ENCODE data around the gene GK. TPM values are rescaled to one million over a fixed set of nuclear protein-coding genes. Genes with fewer than 3 reads are reported as not detected.
"Not testable (repeated sequence)": the region's sequence is repeated elsewhere in the genome, so short reads cannot be mapped to it uniquely, and the experiment has no call there.

GK gene
- total RNA-seq, 1 experiment from 2014 or later = 9.8 TPM

GRCh38 chrX:30627818-30628652 lies 25.2 kb upstream of the GK start:
- no peak overlapping the region for H2BK5ac ChIP-seq (ENCODE audit: insufficient read length, low read length)
- no peaks in the 10 kb centered on the region for H3K27me3 ChIP-seq (ENCODE audit: insufficient read depth, low read length)
- peaks cover 3 to 5% of the 10 kb centered on the region in 2 experiments; a peak in 2 of 4 replicates for H3K4me1 Mint-ChIP-seq
- H2AFZ ChIP-seq (ENCODE audit: low read length) = no peak overlapping the region
- no peak overlapping the region for H2BK20ac ChIP-seq (ENCODE audit: low read depth, low read length, poor library complexity, severe bottlenecking)
- no peaks in the 10 kb centered on the region for H3K23me2 ChIP-seq (ENCODE audit: insufficient read length, low read depth, low read length, poor library complexity, severe bottlenecking)
- no peak overlapping the region for H4K91ac ChIP-seq (ENCODE audit: insufficient read length, low read depth, low read length)
- H3K27me3 Mint-ChIP-seq (ENCODE audit: low read depth) = peaks cover 2% of the 10 kb centered on the region; the same call in 1 of the 2 replicates
- no peak overlapping the region for H3K9ac ChIP-seq (ENCODE audit: extremely low read depth, insufficient read length, low read length)
- H3K4ac ChIP-seq (ENCODE audit: low read depth, low read length) = no peak overlapping the region
- no peak overlapping the region for H3K27ac ChIP-seq (ENCODE audit: insufficient read length, low read depth, low read length)
- H2BK120ac ChIP-seq (ENCODE audit: low read depth, low read length, poor library complexity, severe bottlenecking) = no peak overlapping the region
- no peaks in the 10 kb centered on the region for H4K20me1 ChIP-seq (ENCODE audit: control insufficient read depth, insufficient read depth, insufficient read length)
- no peaks in the 10 kb centered on the region for H3K79me1 ChIP-seq (ENCODE audit: insufficient read depth, low read depth, low read length, poor library complexity, severe bottlenecking)
- no peak overlapping the region for H3K56ac ChIP-seq (ENCODE audit: insufficient read length, low read depth, low read length)
- H2AK5ac ChIP-seq (ENCODE audit: insufficient read length, low read length) = no peak overlapping the region
- no peak overlapping the region for H2BK15ac ChIP-seq (ENCODE audit: low read depth, low read length)
- H3K18ac ChIP-seq (ENCODE audit: insufficient read length, low read depth, low read length) = no peak overlapping the region
- H3K9me3 ChIP-seq (ENCODE audit: control insufficient read depth, low read depth, low read length) = no peaks in the 10 kb centered on the region
- H2BK12ac ChIP-seq (ENCODE audit: insufficient read length, low read depth, low read length) = no peak overlapping the region
- H3K4me2 ChIP-seq (ENCODE audit: insufficient read depth, insufficient read length, low read length) = no peak overlapping the region
- no peak overlapping the region for H3K23ac ChIP-seq (ENCODE audit: insufficient read length, low read depth, low read length)
- H3K14ac ChIP-seq (ENCODE audit: insufficient read depth, low read length) = no peak overlapping the region
- H3K4me3 Mint-ChIP-seq = no peak overlapping the region
- H4K8ac ChIP-seq (replicated peaks; ENCODE audit: insufficient read length, low read depth, low read length) = no peak overlapping the region
- no peaks in the 10 kb centered on the region for H3K4me1 ChIP-seq (ENCODE audit: insufficient read depth, low read length)
- TF ChIP-seq CTCF (conservative IDR thresholded peaks at IDR 0.05) = no peak
- H3K9me3 Mint-ChIP-seq = peaks cover 19 to 52% of the 10 kb centered on the region in 2 experiments
- no peak for DNase-seq
- no peak overlapping the region for H3T11ph ChIP-seq (ENCODE audit: low read length)
- H3K27ac Mint-ChIP-seq = no peak overlapping the region; a peak in 1 of 7 replicates
- peaks cover 1 to 5% (median 2%) of the 10 kb centered on the region in 3 experiments; a peak in 3 of 7 replicates for H3K36me3 Mint-ChIP-seq (ENCODE audit: insufficient read depth in 1 of 3, low read depth in 3 of 3)
- WGBS (ENCODE audit: extremely low coverage, insufficient read length, low lambda C conversion rate) = no CpG with 5 or more reads among the region's 8 CpGs
- H3K79me2 ChIP-seq (ENCODE audit: insufficient read depth, low read length) = no peaks in the 10 kb centered on the region
- no peak overlapping the region for H4K5ac ChIP-seq (ENCODE audit: insufficient read length, low read depth, low read length)

- not testable (repeated sequence) for H2BK12ac ChIP-seq (ENCODE audit: insufficient read length, low read depth, low read length); H2BK20ac ChIP-seq (ENCODE audit: low read depth, low read length, poor library complexity, severe bottlenecking); H3K36me3 Mint-ChIP-seq (ENCODE audit: insufficient read depth in 1 of 3, low read depth in 3 of 3); H3K23me2 ChIP-seq (ENCODE audit: insufficient read length, low read depth, low read length, poor library complexity, severe bottlenecking); H4K91ac ChIP-seq (ENCODE audit: insufficient read length, low read depth, low read length); H3K79me1 ChIP-seq (ENCODE audit: insufficient read depth, low read depth, low read length, poor library complexity, severe bottlenecking); H2BK120ac ChIP-seq (ENCODE audit: low read depth, low read length, poor library complexity, severe bottlenecking); H3K4me2 ChIP-seq (ENCODE audit: insufficient read depth, insufficient read length, low read length); H4K8ac ChIP-seq (replicated peaks; ENCODE audit: insufficient read length, low read depth, low read length); H3K27me3 Mint-ChIP-seq (ENCODE audit: low read depth); H2AFZ ChIP-seq (ENCODE audit: low read length); H3K27me3 ChIP-seq (ENCODE audit: insufficient read depth, low read length); H3K9ac ChIP-seq (ENCODE audit: extremely low read depth, insufficient read length, low read length); H3K4ac ChIP-seq (ENCODE audit: low read depth, low read length); H3K4me3 Mint-ChIP-seq; H2AK5ac ChIP-seq (ENCODE audit: insufficient read length, low read length); H3K18ac ChIP-seq (ENCODE audit: insufficient read length, low read depth, low read length); DNase-seq; H3K27ac ChIP-seq (ENCODE audit: insufficient read length, low read depth, low read length); H3K4me1 ChIP-seq (ENCODE audit: insufficient read depth, low read length); H3K27ac Mint-ChIP-seq; H2BK15ac ChIP-seq (ENCODE audit: low read depth, low read length); H3T11ph ChIP-seq (ENCODE audit: low read length); H3K14ac ChIP-seq (ENCODE audit: insufficient read depth, low read length); H4K5ac ChIP-seq (ENCODE audit: insufficient read length, low read depth, low read length); H3K56ac ChIP-seq (ENCODE audit: insufficient read length, low read depth, low read length); H2BK5ac ChIP-seq (ENCODE audit: insufficient read length, low read length); H3K23ac ChIP-seq (ENCODE audit: insufficient read length, low read depth, low read length); H3K4me1 Mint-ChIP-seq; H3K9me3 ChIP-seq (ENCODE audit: control insufficient read depth, low read depth, low read length); H4K20me1 ChIP-seq (ENCODE audit: control insufficient read depth, insufficient read depth, insufficient read length); H3K79me2 ChIP-seq (ENCODE audit: insufficient read depth, low read length)
- peaks cover 16 to 45% of the 10 kb centered on the region in 2 experiments for H3K9me3 Mint-ChIP-seq
- WGBS (ENCODE audit: extremely low coverage, insufficient read length, low lambda C conversion rate) = no CpG with 5 or more reads among the region's 6 CpGs
Measured at GRCh38 chrX:30634070-30634469, 19.2 kb upstream of the GK start.
